Non-pigmented ciliary epithelial cell (primary cell): Measurements from ENCODE around the gene TXNDC16.
"Not testable (repeated sequence)": the region's sequence is repeated elsewhere in the genome, so short reads cannot be mapped to it uniquely, and the experiment has no call there.

Experiments used
- DNase-seq: peaks from one replicate; pipeline ENCODE4 v3.0.0-alpha.2; 2010; ENCODE audit warnings: low read depth

Gene TXNDC16

DNA sequence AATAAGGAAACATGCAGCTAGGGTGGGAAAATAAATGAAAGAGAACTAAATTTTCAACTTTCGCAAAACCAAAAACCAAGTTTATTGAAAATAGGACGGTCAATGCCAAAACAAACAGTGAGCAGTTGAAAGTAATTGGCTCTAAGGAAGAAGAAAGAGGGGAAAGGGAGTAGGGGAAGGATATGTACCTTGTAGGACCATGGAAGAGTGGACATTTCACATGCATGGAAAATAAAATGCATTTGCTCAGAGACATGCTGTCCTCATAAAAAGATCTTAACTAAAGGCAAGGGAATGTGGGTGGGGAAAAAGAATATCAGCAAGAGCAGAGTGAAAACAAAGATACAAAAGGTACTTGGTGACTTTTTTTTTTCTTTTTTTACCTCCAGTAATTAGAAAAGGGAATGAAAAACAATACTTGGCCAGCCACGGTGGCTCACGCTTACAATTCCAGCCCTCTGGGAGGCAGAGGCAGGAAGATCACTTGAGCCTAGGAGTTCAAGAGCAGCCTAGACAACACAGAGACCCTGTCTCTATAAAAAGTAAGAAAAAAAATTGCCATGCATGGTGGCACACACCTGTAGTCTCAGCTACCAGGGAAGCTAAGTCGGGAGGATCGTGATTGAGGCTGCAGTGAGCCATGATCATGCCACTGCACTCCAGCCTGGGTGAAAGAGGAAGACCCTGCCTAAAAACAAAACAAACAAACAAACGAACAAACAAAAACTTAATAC is 6.6 kb downstream of the TXNDC16 start:
- DNase-seq: no peak

DNA sequence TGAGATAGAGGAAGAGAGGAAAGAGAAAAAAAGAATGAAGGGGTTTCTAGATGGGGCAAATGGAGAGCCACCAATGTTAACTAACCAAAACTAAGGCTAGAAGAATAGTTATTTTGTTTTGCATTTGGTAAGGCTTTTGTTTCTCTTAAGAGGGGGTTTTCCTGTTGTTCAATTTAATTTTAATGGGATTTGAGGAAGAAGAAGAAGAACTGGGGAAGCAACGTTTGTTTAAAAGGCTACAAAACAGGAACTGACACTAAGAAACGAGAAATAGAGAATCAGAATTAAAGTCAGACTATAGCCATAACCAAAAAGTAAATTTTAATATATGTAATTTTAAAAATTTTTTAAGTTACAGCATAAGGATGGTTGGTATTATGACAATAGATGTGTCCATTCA is 13.7 kb downstream of the TXNDC16 start:
- no peak for DNase-seq

DNA sequence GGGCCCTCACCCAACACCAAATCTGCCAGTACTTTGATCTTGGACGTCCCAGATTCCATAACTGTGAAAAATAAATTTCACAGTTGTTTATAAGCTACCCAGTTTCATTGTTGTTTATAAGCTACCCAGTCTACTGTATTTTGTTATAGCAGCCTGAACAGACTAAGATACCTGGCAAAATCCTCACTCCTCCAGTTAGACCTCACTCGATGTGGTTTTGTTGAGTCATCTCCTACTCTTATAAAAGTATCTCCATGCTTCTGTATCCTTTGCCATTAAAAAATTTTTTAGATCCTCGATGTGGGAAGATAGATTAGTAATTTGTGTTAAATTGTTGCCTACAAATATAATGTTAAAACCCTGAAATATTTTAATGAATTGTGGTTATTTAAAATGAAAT is 16.0 kb downstream of the TXNDC16 start:
- no peak for DNase-seq

GRCh38 chr14:52531481-52531880 is 20.8 kb downstream of the TXNDC16 start:
- DNase-seq: no peak

DNA sequence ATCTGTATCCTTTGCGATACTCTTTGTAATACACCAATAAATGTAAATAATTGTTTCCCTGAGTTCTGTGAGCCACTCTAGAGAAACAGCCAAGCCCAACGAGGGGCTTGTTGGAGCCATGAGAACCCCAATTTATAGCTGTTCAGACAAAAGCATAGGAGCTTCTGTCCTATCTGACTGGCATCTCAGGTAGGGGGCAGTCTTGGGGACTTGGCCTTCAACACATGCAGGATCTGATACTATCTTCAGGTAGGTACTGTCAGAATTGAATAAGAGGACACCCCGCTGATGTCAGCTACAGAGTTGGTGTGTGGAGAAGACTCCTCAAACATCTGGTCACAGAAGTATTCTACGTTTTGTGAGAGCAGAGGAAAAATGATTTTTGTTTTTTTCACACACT is 25.3 kb downstream of the TXNDC16 start:
- no peak for DNase-seq

GRCh38 chr14:52522581-52523345 is 29.5 kb downstream of the TXNDC16 start:
- no peak for DNase-seq

DNA sequence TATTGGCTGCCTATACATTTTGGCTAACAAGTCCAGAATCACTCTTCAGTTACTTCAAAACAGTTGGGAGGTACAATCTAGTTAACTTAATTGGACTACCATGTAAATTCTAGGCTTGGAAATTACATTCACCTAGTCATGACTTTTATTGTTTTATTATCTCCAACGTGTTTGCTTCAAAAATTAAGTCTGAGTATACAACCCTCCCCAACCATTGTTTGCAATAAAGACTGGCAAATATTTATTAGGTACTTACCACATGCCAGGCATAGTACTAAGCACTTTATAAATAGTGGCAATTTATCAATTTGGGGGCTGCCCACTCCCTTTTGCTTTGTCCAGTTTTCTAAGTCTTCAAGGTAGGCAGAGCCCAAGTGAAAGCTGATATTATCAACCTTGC is 30.3 kb downstream of the TXNDC16 start:
- no peak for DNase-seq

GRCh38 chr14:52514046-52514811 is 38.1 kb downstream of the TXNDC16 start:
- no peak for DNase-seq

DNA sequence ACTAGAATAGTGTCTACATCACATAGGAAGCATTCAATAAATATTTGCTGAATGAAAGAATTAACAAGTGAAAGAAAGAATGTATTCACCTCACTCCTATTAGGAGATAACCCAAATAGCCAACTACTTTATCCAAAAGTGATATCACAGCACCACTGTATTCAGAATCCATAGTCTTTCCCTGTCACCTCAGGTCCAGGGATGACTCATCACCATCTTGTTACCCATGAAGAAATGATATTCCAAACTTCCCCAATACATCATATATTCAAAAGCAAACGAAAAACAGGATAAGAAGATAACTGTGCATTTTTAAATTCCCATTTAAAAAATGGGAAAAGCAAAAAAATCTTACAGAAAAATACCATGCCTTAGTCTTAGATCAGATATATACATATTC is 39.1 kb downstream of the TXNDC16 start:
- no peak for DNase-seq

- DNase-seq: no peak
Measured at GRCh38 chr14:52494444-52494843, 57.9 kb downstream of the TXNDC16 start.

DNA sequence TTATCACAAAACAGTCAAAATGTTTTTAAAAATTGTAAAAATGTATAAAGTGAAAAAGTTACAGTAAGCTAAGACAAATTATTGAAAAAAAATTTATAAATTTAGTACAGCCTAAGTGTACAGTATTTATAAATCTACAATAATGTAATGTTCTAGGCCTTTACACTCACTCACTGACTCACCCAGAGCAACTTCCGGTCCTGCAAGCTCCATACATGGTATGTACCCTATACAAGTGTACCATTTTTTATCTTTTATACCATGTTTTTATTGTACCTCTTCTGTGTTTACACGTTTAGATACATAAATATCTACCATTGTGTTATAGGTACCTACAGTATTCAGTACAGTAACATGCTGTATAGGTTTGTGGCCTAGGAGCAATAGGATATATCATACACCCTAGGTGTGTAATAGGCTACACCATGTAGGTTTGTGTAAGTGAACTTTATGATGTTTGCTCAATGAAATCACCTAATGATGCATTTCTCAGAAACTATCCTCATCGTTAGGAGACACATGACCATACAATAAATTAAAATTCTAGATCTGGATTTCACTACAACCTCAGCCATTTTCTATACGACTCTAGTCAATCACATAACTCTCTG is 66.8 kb downstream of the TXNDC16 start:
- DNase-seq: no peak

- DNase-seq: no peak
Measured at GRCh38 chr14:52481864-52482263, 70.4 kb downstream of the TXNDC16 start.

DNA sequence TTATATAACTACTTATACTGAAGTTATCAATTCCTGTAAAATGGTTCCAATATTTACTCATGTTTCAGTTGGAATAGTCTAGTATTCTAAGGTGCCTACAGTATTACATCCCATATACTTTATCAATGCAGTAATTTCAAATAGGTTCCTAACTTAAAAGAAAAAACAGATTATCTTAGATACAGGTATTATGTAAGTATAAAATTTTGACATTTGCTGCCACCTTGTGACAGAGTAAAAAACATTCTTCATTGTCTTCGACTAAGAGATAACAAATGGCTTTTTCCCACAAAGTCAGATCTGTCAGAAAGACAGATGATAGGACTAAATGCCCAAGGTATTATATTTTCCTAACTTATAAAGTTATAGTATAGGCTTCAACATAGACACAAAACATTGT is 78.7 kb downstream of the TXNDC16 start:
- DNase-seq: no peak

DNA sequence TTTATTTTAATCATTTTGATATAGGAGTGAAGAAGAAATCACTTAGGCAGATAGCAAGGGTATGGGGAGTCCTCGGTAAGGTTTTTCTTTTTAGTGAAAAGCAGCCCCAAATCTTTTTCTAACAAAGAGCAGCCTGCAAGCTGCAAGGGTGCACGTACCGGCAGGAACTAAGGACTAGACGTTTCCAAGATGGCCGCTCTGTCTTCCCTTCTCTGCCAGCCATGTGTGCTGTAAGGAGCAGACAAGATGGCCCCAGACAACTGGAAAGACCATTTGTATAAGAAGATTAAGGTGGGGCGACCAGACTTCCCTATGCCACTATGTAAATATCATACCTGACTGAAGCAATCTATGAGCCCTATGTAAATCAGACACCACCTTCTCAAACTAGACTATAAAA is 79.6 kb downstream of the TXNDC16 start:
- no peak for DNase-seq

DNA sequence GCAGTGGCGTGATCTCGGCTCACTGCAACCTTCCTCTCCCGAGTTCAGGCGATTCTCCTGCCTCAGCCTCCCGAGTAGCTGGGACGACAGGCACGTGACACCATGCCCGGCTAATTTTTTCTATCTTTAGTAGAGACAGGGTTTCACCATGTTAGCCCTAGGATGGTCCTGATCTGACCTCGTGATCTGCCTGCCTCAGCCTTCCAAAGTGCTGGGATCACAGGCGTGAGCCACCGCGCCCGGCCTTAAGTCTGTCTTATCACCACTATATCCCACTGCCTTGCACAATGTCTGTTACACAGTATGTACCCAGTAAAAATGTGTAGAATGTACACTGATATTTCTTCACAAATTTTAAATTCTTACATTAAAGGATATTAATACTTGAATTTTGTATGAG is 80.1 kb downstream of the TXNDC16 start:
- DNase-seq: not testable (repeated sequence)

- no peak for DNase-seq
Measured at GRCh38 chr14:52467515-52468266, 84.6 kb downstream of the TXNDC16 start.

DNA sequence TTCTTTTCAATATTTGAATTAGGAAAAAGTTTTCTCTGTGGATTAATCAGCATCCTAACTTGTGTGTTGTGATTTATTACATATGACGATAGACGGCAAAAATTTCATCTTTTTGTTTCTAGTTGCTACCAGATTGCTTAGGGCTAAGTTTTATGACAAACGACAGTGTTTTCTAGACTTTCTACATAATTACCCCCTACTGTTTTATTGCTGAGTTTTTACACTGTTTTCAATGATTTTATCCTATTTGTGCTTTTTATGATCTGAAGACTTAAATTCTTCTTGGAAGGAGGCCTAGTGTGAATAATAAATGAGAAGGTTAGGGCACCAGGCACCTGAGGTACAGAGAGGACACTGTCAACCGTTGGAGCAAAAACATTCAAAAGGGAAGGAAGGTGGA is 88.1 kb downstream of the TXNDC16 start:
- no peak for DNase-seq

- no peak for DNase-seq
Measured at GRCh38 chr14:52463375-52463774, 88.9 kb downstream of the TXNDC16 start.

DNA sequence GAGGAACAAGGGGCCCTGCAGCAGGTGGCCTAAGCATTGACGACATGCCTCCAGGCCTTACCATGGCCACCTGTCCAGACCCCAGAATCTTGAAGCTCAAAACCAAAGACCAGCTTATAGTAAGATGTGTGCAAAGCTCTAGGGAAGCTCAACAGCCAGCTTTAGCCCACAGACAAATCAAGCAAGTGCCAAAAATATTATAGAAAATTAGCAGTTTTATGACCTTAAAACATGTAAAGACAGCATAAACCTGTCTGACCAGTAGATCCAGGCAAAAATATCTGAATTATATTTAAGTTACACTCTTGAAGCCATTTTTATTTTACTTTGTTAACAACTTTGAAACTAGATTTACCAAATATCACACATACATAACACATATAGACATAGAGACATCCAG is 90.6 kb downstream of the TXNDC16 start:
- DNase-seq: no peak

DNA sequence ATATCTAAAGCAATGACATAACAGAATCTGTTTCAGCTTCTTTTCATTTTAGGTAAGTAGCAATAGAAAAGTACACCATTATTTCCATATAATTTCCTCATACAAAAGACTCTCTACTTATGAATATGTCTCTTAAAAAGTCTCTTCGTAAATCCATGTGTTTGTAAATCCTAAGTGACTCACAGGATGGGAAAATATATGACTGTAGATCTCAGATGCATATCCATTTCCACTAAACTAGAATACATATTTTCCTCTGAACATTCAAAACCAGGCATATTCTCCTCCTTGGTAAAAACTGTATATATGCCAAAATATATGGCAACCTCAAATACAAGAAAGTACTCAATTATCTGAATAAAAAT is 93.6 kb downstream of the TXNDC16 start:
- DNase-seq: no peak

- no peak for DNase-seq
Measured at GRCh38 chr14:52457411-52457810, 94.9 kb downstream of the TXNDC16 start.
